Stimulated activated CD8-positive, alpha-beta memory T cell treated with anti-CD3 and anti-CD28 coated beads, Interleukin-2, amount 100 ng/mL, for 48 hours (primary cell): ENCODE measurements around the gene SNX11.

Experiments used
- DNase-seq, 2 donors: peaks; one replicate each; pipeline ENCODE4 v3.0.0-alpha.2; 2020; ENCODE audit warnings: low read depth in 2 of 2

Gene SNX11

GRCh38 chr17:48131216-48131824 is 23.8 kb downstream of the SNX11 start:
- DNase-seq = peak in 1 of 2 donors; percentile 22

DNA sequence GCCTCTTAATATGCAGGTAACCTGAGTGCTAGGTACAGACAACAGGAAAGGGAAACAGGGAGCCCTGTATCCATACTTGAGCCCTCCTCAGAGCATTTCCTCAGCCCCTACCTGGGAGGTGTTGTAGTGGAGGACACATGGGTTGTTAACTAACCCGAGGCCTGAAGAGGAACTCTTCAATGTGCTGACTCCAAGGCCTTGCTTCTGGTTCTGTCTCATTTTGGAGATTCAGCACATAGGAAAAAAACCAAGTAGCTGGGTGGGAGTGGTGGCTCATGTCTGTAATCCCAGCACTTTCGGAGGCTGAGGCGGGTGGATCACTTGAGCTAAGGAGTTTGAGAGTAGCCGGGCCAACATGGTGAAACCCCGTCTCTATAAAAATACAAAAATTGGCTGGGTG is 24.8 kb downstream of the SNX11 start:
- DNase-seq = no peak

GRCh38 chr17:48134912-48135480 is 27.4 kb downstream of the SNX11 start:
- no peak for DNase-seq

DNA sequence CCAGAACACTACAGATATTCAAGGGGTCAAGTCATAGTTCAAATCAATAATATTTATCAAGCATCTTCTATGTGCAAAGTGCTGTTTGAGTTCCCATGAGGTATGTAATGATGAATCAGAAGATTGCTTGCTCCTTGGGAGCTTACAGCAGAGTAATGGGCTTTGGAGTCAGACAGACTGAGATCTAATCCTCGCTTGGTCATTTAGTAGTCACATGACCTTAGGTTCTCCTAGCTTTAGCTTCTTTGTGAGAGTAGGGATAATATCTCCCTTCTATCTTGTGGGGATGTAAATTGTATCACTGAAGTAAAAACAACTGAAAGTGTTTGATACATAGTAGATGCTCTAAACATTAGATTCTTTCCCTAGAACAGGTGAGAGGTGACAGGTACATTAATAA is 30.1 kb downstream of the SNX11 start:
- no peak for DNase-seq

DNA sequence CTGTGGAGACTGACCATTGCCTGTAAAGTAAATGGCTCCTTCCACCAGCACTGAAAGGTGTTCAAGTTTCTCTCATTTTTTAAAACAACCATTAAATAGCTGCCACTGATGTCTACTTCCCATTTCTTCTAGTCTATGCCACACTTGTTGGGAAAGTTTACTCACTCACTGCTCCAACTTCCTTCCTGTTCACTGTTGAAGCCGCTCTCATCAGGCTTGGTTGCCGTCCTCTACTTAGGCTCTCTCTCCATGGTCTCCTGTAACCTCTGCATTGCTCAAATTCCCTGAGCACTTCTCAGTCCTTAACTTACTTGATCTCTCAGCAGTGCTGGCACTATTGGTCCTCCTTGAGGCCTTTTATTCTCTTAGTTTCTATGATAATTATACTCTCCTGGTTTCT is 32.4 kb downstream of the SNX11 start:
- DNase-seq = no peak

GRCh38 chr17:48143629-48144028 is 36.1 kb downstream of the SNX11 start:
- DNase-seq = no peak

- no peak for DNase-seq
Measured at GRCh38 chr17:48144231-48144630, 36.7 kb downstream of the SNX11 start.

DNA sequence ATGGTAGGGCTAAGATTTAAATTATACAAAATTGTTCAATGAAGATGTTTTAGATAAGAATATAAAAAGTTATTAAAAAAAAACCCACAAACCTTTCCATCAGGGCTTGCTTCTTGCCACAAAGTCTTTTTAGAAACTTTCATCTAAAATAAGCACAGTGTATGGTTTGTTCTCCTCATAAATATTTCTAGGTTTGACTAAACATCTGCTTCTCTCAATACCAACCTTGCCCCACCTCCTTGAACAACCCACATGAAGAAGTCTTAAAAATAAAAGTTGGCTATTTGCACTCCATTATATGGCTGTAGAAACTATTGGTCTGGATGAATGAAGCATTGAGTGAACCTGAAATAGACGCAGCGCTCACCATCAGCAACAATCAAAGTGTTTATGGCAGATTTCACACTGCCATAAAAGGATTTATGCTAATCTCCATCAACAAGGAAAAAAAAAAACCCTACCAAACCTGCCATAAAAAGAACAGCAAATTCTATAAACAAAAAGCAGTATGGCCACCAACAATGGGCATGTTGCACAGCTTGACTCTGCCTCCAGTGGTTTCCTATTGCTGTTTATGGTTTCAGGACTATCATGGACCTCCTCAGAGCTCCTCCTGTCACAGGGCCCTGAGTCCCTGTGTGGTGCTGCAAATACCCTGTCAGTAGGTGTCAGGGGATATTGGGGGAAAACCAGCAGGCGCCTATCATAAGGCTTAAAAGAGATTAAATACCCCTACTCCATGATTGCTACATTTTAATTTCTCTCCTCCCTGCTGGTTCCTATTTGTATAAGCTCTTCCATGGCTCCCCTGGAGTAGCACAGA is 37.6 kb downstream of the SNX11 start:
- no peak for DNase-seq

GRCh38 chr17:48148029-48148770 is 40.6 kb downstream of the SNX11 start:
- DNase-seq = no peak

DNA sequence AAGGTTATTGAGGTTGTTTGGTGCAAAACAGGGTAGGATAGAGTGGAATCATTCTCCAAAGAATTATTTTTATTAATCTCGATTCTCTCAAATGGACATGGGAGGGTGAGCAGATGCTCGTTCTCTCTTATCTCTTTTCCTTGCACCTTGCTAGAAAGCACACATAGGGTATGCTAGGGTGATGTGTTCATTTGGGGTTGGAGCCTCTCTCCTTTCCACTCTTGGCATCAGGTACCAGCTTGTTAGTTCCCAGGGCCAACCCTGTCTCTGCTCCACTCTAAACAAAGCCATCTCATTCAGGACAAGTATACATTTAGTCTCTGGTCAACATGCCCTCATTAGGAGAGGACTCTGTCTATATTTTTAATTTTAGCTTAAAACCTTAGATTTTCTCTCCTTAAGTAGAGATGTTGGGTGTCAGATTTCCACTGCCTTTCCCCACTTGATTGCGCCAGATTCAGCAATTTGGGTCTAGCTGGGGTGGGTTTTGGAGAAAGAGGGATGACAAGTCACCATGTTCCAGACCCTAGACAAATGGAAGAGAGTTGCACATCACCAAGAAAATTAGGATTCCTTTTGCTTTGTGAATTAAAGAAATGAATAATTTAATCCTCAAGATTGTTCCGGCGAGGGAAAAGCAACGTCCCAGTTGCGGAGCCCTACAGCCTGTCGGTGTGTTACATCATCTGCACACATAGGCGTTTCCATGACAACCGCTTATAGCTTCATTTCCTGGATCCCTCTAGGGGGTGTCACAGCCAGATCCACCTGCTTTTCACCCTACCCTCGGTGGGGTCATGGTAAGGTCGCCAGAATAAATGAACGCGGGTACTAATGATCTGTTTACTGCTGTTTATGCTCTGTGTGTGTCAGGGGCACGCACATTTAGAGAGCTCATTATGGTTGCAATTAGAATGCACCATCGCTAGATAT is 41.6 kb downstream of the SNX11 start:
- DNase-seq = no peak

DNA sequence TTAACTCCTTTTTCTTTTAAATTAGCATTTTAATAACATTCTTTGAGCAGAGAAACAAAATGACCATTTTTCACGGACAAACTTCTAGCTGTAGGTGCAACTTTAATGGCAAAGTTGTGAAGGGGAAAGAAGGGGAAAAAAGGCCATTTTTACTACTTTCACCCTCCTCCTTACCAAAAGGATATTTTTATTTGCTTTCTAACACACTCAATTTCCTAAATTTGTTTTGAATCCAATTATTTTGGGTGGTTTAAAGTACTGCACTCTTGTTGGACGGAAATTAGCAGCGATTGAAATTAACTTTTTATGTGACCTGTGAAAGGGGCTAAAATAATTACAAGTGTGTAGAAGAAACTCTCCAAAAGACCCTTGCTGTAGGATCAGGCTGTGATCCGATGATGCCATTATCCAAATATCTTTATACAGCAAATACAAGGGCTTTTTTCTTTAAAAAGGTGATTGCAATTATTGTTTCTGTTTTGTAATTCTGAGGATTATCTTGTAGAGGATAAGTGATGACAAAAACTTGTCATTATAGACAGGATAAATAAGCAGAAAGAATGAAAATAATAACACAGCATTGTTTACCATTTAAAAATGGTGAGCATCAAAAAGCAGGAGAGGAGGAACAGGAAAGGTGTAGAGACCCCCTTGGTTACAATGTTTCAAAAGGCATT is 42.4 kb downstream of the SNX11 start:
- no peak for DNase-seq

DNA sequence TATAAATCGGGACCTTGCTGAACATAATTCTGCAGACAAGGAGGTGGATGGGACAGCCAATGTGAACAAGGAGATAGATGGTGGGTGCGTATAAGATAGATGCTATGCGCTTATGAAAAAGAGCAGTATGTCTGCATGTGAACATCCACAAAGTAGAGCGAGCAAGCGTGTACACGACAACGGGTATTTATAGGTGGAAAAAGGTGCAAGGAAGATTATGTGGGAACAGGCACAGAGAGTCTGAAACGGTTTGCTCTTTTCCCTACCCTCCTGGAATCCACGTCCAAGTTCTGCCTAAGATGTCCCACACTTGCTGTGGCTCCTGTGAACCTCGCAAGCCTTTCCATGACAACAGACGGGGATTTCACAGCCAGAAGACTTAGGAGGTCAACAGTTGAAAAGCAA is 43.0 kb downstream of the SNX11 start:
- no peak for DNase-seq

DNA sequence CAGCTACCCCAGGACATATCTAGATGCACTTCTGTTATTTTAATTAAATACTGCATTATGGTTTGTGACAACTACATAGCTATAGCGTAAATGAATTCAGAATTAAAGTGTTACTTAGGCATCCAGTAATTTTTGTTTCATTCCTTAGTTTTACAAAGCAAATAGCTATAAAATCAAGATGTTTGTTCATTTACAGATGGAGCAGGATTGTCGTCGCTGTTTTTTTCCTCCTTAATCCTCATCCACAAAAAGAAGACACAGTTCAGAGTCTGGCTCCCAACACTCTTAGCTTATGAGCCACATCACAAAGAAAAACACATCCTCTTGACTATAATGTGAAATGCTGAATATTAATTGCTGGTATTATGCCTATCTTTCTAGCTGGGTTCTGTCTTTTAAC is 43.7 kb downstream of the SNX11 start:
- DNase-seq = no peak

DNA sequence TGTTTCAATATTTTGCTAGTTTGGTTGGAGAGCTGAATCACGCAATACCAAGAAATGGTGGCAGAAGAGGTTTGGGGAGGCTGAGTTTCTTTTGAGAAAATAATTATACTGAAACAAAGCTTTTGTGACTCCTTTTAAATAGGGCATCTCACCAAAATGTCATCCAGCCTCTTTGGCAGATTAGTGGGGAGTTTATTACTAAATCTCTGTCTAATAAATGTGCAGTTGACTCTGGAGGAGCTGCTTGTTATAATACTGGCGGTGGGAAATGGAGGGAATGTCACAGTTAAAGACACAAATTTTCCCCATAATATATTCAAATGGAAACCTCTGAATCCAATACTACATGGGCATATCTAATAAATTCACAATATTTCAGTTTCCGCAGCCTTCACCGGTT is 44.7 kb downstream of the SNX11 start:
- DNase-seq = no peak

- DNase-seq = no peak
Measured at GRCh38 chr17:48153691-48154358, 46.3 kb downstream of the SNX11 start.

- DNase-seq = no peak
Measured at GRCh38 chr17:48155889-48156611, 48.5 kb downstream of the SNX11 start.

DNA sequence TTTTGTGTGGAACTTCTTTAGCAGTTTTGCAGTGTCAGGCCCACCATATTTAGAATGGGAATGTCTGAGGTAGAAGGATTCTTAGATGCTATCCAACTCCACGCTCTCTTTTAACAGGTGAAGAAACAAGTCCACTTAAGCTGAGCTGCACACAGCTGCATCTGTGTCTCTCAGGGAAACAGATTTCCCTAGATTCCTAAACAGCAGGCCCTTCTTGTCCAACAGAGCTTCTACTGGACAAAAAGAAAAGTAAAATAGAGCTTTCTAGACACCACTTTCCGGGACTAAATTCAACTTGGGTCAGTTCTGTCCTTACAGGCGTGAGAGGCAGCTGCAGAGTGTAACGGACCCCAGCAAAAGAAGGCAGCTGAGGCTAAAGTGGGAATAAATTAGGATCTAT is 51.7 kb downstream of the SNX11 start:
- no peak for DNase-seq

DNA sequence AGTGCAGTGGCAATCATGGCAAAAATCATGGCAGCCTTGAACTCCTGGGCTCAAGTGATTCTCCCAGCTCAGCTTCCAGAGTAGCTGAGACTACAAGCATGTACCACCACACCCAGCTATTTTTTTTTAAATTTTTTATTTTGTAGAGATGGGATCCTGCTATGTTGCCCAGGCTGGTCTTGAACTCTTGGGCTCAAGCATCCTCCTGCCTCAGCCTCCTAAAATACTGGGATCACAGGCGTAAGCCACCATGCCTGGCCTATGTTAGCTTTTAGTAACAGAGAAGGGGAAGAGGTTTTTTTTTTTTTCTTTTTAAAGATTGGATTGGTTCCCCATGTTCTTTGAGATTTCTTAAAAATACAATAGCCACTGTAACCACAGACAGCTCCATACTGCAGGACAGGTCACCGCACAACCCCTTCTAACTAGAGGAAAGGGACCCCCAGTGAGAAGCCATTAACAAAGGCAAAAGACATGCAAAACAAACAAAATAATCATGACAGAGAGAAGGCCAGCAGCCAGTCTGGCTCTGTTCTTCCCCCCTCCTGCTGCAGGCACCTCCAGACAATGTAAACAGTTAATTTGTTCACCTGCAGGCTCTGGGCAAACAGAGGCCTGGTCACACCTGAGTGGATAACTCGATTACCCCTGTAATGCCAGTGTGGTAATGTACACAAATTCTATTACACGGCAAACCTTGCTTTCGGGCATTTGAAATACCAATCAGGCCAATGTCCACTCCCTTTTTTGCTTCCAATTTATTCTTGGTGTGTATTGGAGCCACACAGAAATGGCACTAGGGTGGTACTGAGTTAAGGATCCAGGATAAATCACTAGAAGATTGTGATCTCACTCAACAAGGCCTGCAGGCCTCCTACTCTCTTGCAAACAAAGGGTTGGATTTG is 52.9 kb downstream of the SNX11 start:
- no peak for DNase-seq
